Esophagus muscularis mucosa (tissue), 4 donors: ENCODE measurements around the gene SLC9C1. TPM values are rescaled to one million over a fixed set of nuclear protein-coding genes. Genes with fewer than 3 reads are reported as not detected.
A peak's percentile ranks its signal among the peaks of the same experiment; 100 is the strongest.
"Not testable (repeated sequence)": the region's sequence is repeated elsewhere in the genome, so short reads cannot be mapped to it uniquely, and the experiment has no call there.

Source experiments
- DNase-seq: peaks from one replicate; pipeline ENCODE4 v3.0.0-alpha.2; 2017; ENCODE audit errors: extremely low spot score
- H3K27ac ChIP-seq, 4 donors: fragments of 200-600 bp; sonication (generic); replicated peaks in 1 of 4; 1 replicate in 3 of 4; 2 replicates in 1 of 4; pipeline ENCODE4 v1.5.1; 2016 to 2019; ENCODE audit warnings: mild to moderate bottlenecking in 1 of 4
- H3K27me3 ChIP-seq, 4 donors: fragments of 200-600 bp; sonication (generic); one replicate each; pipeline versions ENCODE4 v1.5.1 to v1.6.0; 2016 to 2019
- H3K36me3 ChIP-seq, 4 donors: fragments of 200-600 bp; sonication (generic); one replicate each; pipeline ENCODE4 v1.5.1; 2016 to 2019
- H3K4me1 ChIP-seq, 4 donors: fragments of 200-600 bp; sonication (generic); one replicate each; pipeline ENCODE4 v1.5.1; 2016 to 2019
- H3K4me3 ChIP-seq, 4 donors: fragments of 200-600 bp; sonication (generic); 1 replicate in 2 of 4; 2 replicates in 2 of 4; pipeline ENCODE4 v1.5.1; 2016 to 2019; ENCODE audit warnings: mild to moderate bottlenecking in 4 of 4, moderate library complexity in 1 of 4
- H3K9me3 ChIP-seq, 4 donors: fragments of 200-600 bp; sonication (generic); 1 replicate in 3 of 4; 2 replicates in 1 of 4; pipeline ENCODE4 v1.5.1; 2016 to 2019
- CTCF ChIP-seq, 3 experiments: fragments of 200-600 bp in 2 of 3; fragments of 450-650 bp in 1 of 3; sonication (generic) in 2 of 3; IDR thresholded peaks; one replicate each; pipeline ENCODE4 v1.5.1; 2017 to 2019; ENCODE audit warnings: antibody characterized with exemption in 3 of 3, mild to moderate bottlenecking in 2 of 3, moderate library complexity in 1 of 3
- EP300 ChIP-seq: sonication (generic); formaldehyde crosslinking; IDR thresholded peaks from one replicate; pipeline ENCODE4 v1.6.1; 2017; ENCODE audit warnings: antibody characterized with exemption
- POLR2A ChIP-seq: fragments of 450-650 bp; IDR thresholded peaks from one replicate; pipeline ENCODE4 v1.6.1; 2017; ENCODE audit warnings: antibody characterized with exemption, moderate library complexity, mild to moderate bottlenecking, low read depth
- POLR2AphosphoS5 ChIP-seq, 2 donors: sonication (generic); formaldehyde crosslinking; IDR thresholded peaks; one replicate each; pipeline ENCODE4 v1.6.1; 2017; ENCODE audit warnings: antibody characterized with exemption in 2 of 2
- WGBS: methylation state at CpG from one replicate; pipeline ENCODE4 v1.1.5; 2018; 5-methylcytosine and 5-hydroxymethylcytosine counted together
- intact Hi-C: fragments of 100-400 bp; cut with DNase I; formaldehyde crosslinking; loops from one replicate; pipeline ENCODE4 v1.15.1; 2023
- total RNA-seq, 4 donors: library from RNA; depleted of rRNA; stranded (reverse); fragments of >200 nt; gene quantifications; one replicate each; pipeline versions ENCODE4 v1.1.0 to v1.2.1, GENCODE V29; 2016

The SLC9C1 gene
- total RNA-seq, 4 donors from 2014 or later: 0.17 TPM; not detected in 3

GRCh38 chr3:112197131-112197530 lies 96.9 kb downstream of the SLC9C1 start:
- Histone ChIP-seq H3K27ac (no peak overlapping the region), H3K36me3 (peaks cover 0 to 10% (median 0%) of the 10 kb centered on the region in 4 donors), H3K4me3 (no peak overlapping the region), H3K4me1 (no peaks in the 10 kb centered on the region), H3K9me3 (peaks cover 0 to 14% (median 7%) of the 10 kb centered on the region in 4 donors), H3K27me3 (no peaks in the 10 kb centered on the region)
- TF ChIP-seq POLR2A (no peak), CTCF (IDR thresholded peaks at IDR 0.05) (no peak), POLR2AphosphoS5 (IDR thresholded peaks at IDR 0.05) (no peak), EP300 (no peak)
- 60% methylated on average over 1 of the region's 1 CpG for WGBS
- intact Hi-C loops: no loop called here
- no peak for DNase-seq

DNA sequence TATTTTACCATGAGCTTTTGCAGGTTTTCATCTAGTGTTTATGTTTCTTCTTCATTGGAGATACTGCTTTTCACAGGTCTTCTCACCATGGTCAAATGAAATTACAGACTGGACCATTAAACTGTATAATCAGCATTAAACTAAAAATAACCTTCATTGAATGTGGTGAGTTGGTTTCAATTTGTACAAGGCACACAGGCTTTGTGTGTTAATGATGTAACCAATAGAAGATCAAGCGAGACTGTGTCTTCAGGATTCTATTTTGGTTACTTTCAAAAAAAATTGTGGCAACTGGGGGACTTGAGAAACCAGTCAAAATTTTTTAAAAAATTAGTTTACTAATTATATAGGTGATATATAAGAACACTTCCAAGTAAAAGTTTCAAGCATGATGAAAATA lies 106.7 kb downstream of the SLC9C1 start:
- intact Hi-C loops: no loop called here
- TF ChIP-seq POLR2A (no peak), CTCF (IDR thresholded peaks at IDR 0.05) (no peak), EP300 (no peak), POLR2AphosphoS5 (IDR thresholded peaks at IDR 0.05) (no peak)
- Histone ChIP-seq H3K27me3 (no peaks in the 10 kb centered on the region), H3K36me3 (no peaks in the 10 kb centered on the region), H3K9me3 (peaks cover 0 to 3% (median 0%) of the 10 kb centered on the region in 4 donors), H3K4me1 (peaks cover 0 to 5% (median 5%) of the 10 kb centered on the region in 4 donors), H3K4me3 (no peak overlapping the region), H3K27ac (no peak overlapping the region)
- no peak for DNase-seq
- 88% methylated on average over 1 of the region's 1 CpG for WGBS

GRCh38 chr3:112185423-112186035 lies 108.5 kb downstream of the SLC9C1 start:
- intact Hi-C loops, DNase-seq, H3K4me1 ChIP-seq, H3K27me3 ChIP-seq, H3K36me3 ChIP-seq, H3K27ac ChIP-seq, H3K9me3 ChIP-seq: not testable (repeated sequence)
- H3K4me3 ChIP-seq: peak overlapping the region in 1 of 4 donors; percentile 16
- 17% methylated on average over 9 of the region's 42 CpGs for WGBS

- DNase-seq: no peak
- Histone ChIP-seq H3K9me3 (peaks cover 0 to 2% (median 0%) of the 10 kb centered on the region in 4 donors), H3K4me3 (no peak overlapping the region), H3K36me3 (no peaks in the 10 kb centered on the region), H3K27me3 (no peaks in the 10 kb centered on the region), H3K4me1 (no peaks in the 10 kb centered on the region), H3K27ac (no peak overlapping the region)
- 100% methylated on average over 2 of the region's 6 CpGs for WGBS
- no peak for TF ChIP-seq POLR2AphosphoS5 (IDR thresholded peaks at IDR 0.05)
- TF ChIP-seq POLR2A: no peak
- no peak for TF ChIP-seq EP300
- no peak for TF ChIP-seq CTCF (IDR thresholded peaks at IDR 0.05)
- intact Hi-C loops: no loop called here
These were observed 118.4 kb downstream of the SLC9C1 start for GRCh38 chr3:112175646-112176045.

- Histone ChIP-seq H3K27me3 (no peaks in the 10 kb centered on the region), H3K4me3 (no peak overlapping the region), H3K27ac (no peak overlapping the region), H3K36me3 (no peaks in the 10 kb centered on the region), H3K4me1 (no peaks in the 10 kb centered on the region), H3K9me3 (peaks cover 0 to 2% (median 0%) of the 10 kb centered on the region in 4 donors)
- DNase-seq: no peak
- no peak for TF ChIP-seq POLR2AphosphoS5 (IDR thresholded peaks at IDR 0.05)
- no peak for TF ChIP-seq POLR2A
- TF ChIP-seq CTCF (IDR thresholded peaks at IDR 0.05): no peak
- no peak for TF ChIP-seq EP300
- WGBS: 84% methylated on average over 5 of the region's 5 CpGs
- intact Hi-C loops: no loop called here
These were observed 119.0 kb downstream of the SLC9C1 start for GRCh38 chr3:112175037-112175436.
